GM21390 (cell line): ENCODE data around the gene LCLAT1.
"Not testable (repeated sequence)": the region's sequence is repeated elsewhere in the genome, so short reads cannot be mapped to it uniquely, and the experiment has no call there.

ENCODE experiments used
- ATAC-seq: cut with Tn5 transposase; IDR thresholded peaks from one replicate; pipeline ENCODE4 v1.9.1; 2021; ENCODE audit not compliant: unreplicated experiment

LCLAT1 gene

GRCh38 chr2:30453498-30453897 lies 6.5 kb downstream of the LCLAT1 start:
- no peak for ATAC-seq

- no peak for ATAC-seq
Measured at GRCh38 chr2:30454571-30454970, 7.5 kb downstream of the LCLAT1 start.

DNA sequence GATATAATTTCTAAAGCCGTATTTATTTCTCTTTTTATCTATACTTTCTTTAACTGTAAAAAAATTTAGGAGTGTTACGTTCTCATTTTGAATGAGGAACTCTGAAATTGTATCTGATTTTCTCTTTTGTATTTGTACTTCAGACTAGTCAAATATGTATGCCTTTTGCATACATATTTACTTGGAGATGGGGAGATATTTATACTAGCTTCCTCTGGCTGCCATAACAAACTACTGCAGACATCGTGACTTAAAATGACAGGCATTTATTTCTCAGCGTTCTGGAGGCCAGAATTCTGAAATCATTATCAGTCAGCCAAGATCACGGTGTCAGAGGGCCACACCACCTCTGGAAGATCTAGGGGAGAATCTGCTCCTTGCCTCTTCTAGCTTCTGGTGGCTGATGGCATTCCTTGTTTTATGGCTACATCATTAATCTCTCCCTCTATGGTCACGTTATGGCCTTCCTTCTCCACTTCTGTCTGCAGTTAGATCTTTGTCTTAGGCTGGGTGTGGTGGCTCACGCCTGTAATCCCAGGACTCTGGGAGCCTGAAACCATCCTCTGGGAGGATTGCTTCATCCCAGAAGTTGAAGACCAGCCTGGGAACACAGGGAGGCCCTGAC lies 8.2 kb downstream of the LCLAT1 start:
- ATAC-seq, result no peak

DNA sequence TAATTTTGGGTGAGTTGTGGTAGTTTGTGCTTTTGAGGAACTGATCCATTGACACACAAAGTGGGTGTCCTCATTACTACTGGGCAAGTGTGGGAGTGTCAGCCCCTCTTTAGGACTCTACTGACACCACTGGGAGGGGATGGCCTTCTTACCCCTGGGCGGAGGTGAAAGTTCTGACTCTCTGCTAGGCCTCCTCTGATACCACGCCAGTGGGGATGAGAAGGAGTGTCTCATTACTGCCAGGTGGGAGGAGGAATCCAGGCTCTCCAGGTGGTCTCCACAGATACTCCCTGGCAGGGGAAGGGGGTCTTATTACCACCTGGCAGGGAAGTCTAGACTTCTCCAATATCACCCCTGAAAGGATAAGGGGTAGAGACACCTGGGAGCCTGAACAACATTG lies 9.1 kb downstream of the LCLAT1 start:
- no peak for ATAC-seq

DNA sequence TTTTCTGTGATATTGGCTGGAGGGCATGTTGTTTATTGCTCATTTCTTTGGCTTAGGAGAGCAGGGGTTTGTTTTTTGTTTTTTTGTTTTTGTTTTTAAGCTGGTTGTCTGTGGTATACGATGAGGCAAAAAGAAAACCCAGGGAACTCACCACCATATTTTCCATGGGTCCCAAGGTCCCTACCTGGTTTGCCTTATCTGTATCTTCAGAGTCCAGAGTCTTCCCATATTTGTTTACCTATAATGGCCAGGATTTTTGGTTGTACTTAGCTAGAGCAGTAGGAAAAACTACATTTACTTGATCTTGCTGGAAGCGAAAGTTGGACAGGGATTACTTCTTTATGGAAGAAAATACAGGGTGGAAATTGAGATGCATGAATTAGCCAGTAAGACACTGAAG lies 9.5 kb downstream of the LCLAT1 start:
- no peak for ATAC-seq

- ATAC-seq, result no peak
Measured at GRCh38 chr2:30457296-30457695, 10.2 kb downstream of the LCLAT1 start.

- no peak for ATAC-seq
Measured at GRCh38 chr2:30459140-30459539, 12.1 kb downstream of the LCLAT1 start.

DNA sequence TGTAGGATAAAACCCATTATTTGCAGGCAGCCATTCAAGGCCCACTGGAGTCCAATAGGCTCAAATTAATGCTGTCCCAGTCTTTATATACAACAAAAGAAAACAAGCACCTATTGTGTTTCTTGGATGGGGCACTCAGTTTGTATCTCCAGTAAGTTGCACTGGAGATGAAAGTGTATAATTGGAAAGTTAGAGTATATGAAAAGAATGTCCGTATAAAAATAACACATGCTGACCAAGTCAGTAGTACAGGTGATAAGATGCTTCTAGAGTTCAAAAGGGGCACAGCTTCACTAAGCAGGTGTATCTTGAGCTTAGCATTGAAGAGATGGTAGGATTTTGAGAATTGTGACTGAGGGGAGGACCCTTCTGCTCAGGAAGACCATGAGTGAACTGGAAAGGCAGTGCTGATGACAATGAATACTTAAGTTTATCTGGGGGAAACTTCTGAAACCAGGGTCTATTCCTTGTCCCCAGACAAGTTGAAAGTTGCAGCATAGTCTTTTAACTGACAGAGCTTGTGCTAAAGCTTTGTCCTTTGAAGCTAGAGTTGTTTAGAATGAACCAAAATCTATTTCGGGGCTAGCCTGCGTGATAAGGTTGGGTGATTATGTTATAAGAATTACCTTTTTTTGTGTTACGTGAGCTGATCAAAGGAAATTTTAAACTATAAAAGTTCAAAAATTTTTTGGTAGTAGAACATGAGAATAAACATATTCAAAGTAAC lies 15.2 kb downstream of the LCLAT1 start:
- ATAC-seq, result no peak

DNA sequence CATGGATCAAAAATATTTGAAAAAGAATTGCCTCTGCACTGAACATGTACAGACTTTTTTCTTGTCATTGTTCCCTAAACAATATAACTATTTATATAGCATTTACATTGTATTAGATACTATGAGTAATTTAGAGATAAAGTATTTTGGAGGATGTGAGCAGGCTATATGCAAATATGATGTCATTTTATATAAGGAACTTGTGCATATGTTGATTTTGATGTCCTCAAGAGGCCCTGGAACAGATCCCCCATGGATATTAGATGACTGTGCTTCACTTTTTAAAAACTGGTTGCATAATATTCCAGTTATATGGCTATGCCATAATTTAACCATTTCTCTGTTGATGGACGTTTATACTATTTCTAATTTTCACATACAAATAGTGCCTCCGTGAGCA lies 16.5 kb downstream of the LCLAT1 start:
- no peak for ATAC-seq

DNA sequence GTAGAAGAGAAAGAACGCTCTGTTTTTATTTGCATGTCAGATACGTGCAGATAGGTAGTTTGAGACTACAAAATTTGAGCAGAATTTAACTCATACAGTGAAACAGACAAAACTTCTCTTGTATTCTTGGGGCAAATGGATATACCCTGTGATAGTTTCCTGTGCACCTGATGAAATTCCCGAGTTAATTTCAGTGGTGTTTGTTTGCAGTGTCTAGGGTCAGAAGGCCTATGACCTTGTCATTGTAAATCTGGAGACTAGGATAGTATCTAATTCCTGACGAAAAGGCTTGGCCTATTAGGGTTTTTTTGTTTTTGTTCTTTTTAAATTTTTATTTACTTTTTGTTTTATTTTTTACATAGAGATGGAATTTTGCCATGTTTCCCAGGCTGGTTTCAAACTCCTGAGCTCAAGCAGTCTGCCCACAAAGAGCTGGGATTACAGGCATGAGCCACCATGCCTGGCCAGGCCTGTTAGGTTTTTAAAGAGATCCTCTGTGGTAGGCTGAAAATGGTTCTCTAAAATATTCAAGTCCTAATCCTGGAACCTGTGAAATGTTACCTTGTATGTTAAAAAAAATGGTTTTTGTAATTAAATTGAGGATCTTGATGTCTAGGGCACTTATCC lies 17.6 kb downstream of the LCLAT1 start:
- no peak for ATAC-seq

GRCh38 chr2:30465171-30465545 lies 18.1 kb downstream of the LCLAT1 start:
- no peak for ATAC-seq

- ATAC-seq, result no peak
Measured at GRCh38 chr2:30466216-30466615, 19.2 kb downstream of the LCLAT1 start.

DNA sequence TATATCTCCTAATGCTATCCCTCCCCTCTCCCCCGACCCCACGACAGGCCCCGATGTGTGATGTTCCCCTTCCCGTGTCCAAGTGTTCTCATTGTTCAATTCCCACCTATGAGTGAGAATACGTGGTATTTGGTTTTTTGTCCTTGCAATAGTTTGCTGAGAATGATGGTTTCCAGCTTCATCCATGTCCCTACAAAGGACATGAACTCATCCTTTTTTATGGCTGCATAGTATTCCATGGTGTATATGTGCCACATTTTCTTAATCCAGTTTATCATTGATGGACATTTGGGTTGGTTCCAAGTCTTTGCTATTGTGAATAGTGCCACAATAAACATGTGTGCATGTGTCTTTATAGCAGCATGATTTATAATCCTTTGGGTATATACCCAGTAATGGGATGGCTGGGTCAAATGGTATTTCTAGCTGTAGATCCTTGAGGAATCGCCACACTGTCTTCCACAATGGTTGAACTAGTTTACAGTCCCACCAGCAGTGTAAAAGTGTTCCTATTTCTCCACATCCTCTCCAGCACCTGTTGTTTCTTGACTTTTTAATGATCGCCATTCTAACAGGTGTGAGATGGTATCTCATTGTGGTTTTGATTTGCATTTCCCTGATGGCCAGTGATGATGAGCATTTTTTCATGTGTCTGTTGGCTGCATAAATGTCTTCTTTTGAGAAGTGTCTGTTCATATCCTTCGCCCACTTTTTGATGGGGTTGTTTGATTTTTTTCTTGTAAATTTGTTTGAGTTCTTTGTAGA lies 20.2 kb downstream of the LCLAT1 start:
- ATAC-seq, result not testable (repeated sequence)

- ATAC-seq, result no peak
Measured at GRCh38 chr2:30470426-30470825, 23.4 kb downstream of the LCLAT1 start.

GRCh38 chr2:30472326-30472725 lies 25.3 kb downstream of the LCLAT1 start:
- no peak for ATAC-seq

DNA sequence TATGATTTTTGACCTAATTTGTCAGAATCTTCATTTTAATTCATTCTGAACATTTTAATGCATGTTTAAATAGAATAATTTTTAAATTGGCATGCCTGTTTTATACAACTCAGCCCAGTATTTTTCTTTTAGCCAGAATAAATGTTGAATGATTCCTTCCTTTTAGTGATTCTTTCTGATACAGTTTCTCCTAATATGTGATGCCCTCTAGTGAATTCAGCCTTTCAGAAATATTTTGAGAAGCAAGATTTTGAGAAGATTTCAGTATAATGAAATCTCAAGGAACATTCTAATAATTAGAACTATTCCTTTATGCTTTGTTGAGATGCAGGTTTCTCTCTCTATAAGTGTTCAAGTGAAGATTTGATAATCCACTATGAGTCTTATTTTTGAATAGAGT lies 28.5 kb downstream of the LCLAT1 start:
- ATAC-seq, result no peak

- no peak for ATAC-seq
Measured at GRCh38 chr2:30476636-30477035, 29.6 kb downstream of the LCLAT1 start.

DNA sequence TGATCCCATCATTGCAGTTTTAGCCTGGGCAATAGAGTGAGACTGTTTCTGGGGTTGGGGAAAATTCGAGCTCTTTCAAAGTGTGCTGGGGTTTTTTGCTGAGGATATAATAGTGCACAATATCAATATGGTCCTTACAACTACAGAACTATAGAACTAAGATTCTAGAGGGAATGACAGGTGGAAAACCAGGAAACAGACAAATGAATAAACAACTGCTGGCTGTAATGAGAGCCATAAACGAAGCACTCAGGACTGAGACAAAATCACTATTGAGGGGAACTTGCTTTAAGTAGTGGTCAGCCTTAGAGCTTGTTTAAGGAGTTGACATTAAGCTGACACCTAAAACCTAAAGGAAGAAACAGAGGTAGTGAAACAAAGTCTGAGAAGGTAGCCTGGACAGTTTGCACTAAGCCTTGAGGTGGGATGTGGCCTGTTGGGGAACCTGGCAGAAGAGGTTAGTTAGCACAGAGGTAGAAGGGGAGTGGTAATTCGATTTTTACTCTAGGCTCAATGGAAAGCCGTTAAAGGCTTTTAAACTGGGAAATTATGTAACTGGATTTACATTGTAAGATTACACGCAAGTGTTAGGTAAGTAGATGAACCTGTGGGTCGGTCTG lies 33.8 kb downstream of the LCLAT1 start:
- ATAC-seq, result no peak

DNA sequence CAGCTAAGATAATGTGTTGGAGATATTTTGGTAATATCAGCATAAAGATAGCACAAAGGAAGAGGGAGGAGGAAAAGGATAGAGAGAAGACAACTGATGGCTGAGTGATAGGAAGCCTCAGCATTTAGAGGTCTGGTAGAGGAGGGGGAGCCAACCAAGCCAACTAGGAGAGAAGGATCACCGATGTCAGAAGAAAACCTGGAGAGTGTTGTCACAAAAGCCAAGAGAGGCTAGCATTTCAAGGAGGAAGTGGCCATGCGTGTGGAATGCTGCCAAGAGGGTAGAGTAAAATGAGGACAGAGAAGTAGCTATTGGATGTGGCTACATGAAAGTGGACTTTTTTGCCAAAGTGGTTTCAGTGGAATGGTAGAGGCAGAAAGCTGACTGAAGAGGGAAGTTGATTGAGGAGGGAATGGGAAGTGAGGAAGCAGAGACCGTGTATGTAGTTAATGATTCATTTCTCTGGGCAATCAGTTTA lies 34.3 kb downstream of the LCLAT1 start:
- ATAC-seq, result no peak

DNA sequence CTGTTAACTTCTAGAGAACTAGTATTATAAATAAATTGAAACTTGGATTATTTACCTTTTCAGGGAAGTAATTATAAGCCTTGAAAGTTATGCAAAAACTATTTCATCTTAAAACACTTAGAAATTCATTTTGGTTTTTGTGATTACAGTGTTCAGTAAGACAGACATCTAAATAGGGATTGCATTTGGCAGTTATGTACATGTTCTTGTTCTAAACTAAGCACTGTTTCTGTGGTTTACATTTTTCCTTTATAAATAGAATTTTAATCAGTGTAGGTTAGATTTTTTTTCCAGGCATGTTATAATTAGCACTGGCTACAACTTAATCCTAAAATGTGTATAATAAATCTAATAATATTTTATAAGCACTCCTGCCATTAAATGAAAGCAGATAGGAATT lies 35.0 kb downstream of the LCLAT1 start:
- ATAC-seq, result no peak

GRCh38 chr2:30484145-30484544 lies 37.1 kb downstream of the LCLAT1 start:
- ATAC-seq, result no peak
